MCF 10A (cell line): ENCODE measurements around the gene APOL1. TPM values are rescaled to one million over a fixed set of nuclear protein-coding genes. Genes with fewer than 3 reads are reported as not detected.
"Not testable (repeated sequence)": the region's sequence is repeated elsewhere in the genome, so short reads cannot be mapped to it uniquely, and the experiment has no call there.

Source experiments
- BruUV-seq: library from RNA; stranded (reverse); fragments of 400-500 nt; replicated peaks from 2 replicates; lab custom pipeline; 2021; lab: Mats Ljungman, UMichigan
- CTCF ChIA-PET: fragments of 300-600 bp; sonication (Branson Sonifier 250); formaldehyde crosslinking; extraction: SDS; loops from one replicate; lab custom pipeline; 2021; ENCODE audit warnings: antibody characterized with exemption, inconsistent platforms; lab: Yijun Ruan, JAX
- POLR2A ChIA-PET: fragments of 300-600, 350-650 bp; sonication (Branson Sonifier 250); formaldehyde crosslinking; extraction: SDS; loops from one replicate; lab custom pipeline; 2020; ENCODE audit warnings: antibody characterized with exemption, inconsistent platforms; lab: Yijun Ruan, JAX
- DNase-seq: peaks from one replicate; pipeline ENCODE4 v3.0.0-alpha.2; 2018; ENCODE audit not compliant: unreplicated experiment
- H3K27ac Mint-ChIP-seq: one replicate; pipeline ENCODE4 v1.8.0; 2022; ENCODE audit warnings: mild to moderate bottlenecking, low read depth, mixed read lengths; ENCODE audit not compliant: unreplicated experiment
- H3K27me3 Mint-ChIP-seq: one replicate; pipeline ENCODE4 v1.8.0; 2022; ENCODE audit warnings: mixed read lengths; ENCODE audit not compliant: insufficient read depth, unreplicated experiment
- H3K36me3 Mint-ChIP-seq: one replicate; pipeline ENCODE4 v1.8.0; 2022; ENCODE audit warnings: mild to moderate bottlenecking, moderate library complexity, mixed read lengths; ENCODE audit not compliant: insufficient read depth, unreplicated experiment
- H3K4me1 Mint-ChIP-seq: one replicate; pipeline ENCODE4 v1.8.0; 2022; ENCODE audit warnings: mixed read lengths; ENCODE audit not compliant: insufficient read depth, unreplicated experiment
- H3K4me3 Mint-ChIP-seq: one replicate; pipeline ENCODE4 v1.8.0; 2022; ENCODE audit warnings: mild to moderate bottlenecking, moderate library complexity, mixed read lengths; ENCODE audit not compliant: unreplicated experiment
- H3K9me3 Mint-ChIP-seq: one replicate; pipeline ENCODE4 v1.8.0; 2022; ENCODE audit warnings: mixed read lengths; ENCODE audit not compliant: unreplicated experiment
- CTCF ChIP-seq: fragments of 200-600 bp; IDR thresholded peaks from one replicate; pipeline ENCODE4 v1.8.0; 2022; ENCODE audit warnings: antibody characterized with exemption, mild to moderate bottlenecking; ENCODE audit not compliant: unreplicated experiment
- intact Hi-C: fragments of 100-400 bp; cut with micrococcal nuclease; formaldehyde crosslinking; loops from 2 replicates; pipeline ENCODE4 v1.14.1; 2022
- total RNA-seq: library from RNA; stranded (reverse); gene quantifications from 2 replicates; pipeline ENCODE4 v1.2.3, GENCODE V29; 2022

The APOL1 gene
- total RNA-seq, 1 experiment from 2014 or later = 0.14 TPM

GRCh38 chr22:36228944-36229343 is 24.0 kb upstream of the APOL1 start:
- Mint-ChIP-seq H3K27me3 (no peaks in the 10 kb centered on the region), H3K27ac (no peak overlapping the region), H3K36me3 (peaks cover 52% of the 10 kb centered on the region), H3K4me1 (no peaks in the 10 kb centered on the region), H3K4me3 (no peak overlapping the region), H3K9me3 (no peaks in the 10 kb centered on the region)
- CTCF ChIA-PET = interaction anchor here (2.6 kb wide), 1 partner anchor 11 kb away, joined by 15 read pairs; the partner anchor contains the start of gene APOL2
- intact Hi-C loops = no loop called here
- no peak for TF ChIP-seq CTCF
- BruUV-seq = no TSS peak
- POLR2A ChIA-PET = no interaction called here
- DNase-seq = no peak

- peaks cover 59% of the 10 kb centered on the region for H3K36me3 Mint-ChIP-seq
- BruUV-seq, H3K4me1 Mint-ChIP-seq, H3K4me3 Mint-ChIP-seq, intact Hi-C loops, H3K27me3 Mint-ChIP-seq, H3K9me3 Mint-ChIP-seq, H3K27ac Mint-ChIP-seq, POLR2A ChIA-PET, CTCF ChIA-PET, DNase-seq: not testable (repeated sequence)
Measured at GRCh38 chr22:36229649-36230048, 23.3 kb upstream of the APOL1 start.

GRCh38 chr22:36231051-36231450 is 21.9 kb upstream of the APOL1 start:
- DNase-seq, POLR2A ChIA-PET, intact Hi-C loops, H3K4me1 Mint-ChIP-seq, BruUV-seq, H3K4me3 Mint-ChIP-seq, H3K27ac Mint-ChIP-seq, H3K27me3 Mint-ChIP-seq: not testable (repeated sequence)
- CTCF ChIA-PET = interaction anchor here (0.7 kb wide), 1 partner anchor 836 kb away, joined by 3 read pairs; no protein-coding TSS in a partner anchor
- Mint-ChIP-seq H3K9me3 (peaks cover 10% of the 10 kb centered on the region), H3K36me3 (peaks cover 60% of the 10 kb centered on the region)

GRCh38 chr22:36232715-36233401 is 20.1 kb upstream of the APOL1 start:
- POLR2A ChIA-PET = no interaction called here
- peaks cover 64% of the 10 kb centered on the region for H3K36me3 Mint-ChIP-seq
- no peak overlapping the region for H3K27ac Mint-ChIP-seq
- H3K9me3 Mint-ChIP-seq = peaks cover 16% of the 10 kb centered on the region
- intact Hi-C loops = no loop called here
- H3K27me3 Mint-ChIP-seq = no peaks in the 10 kb centered on the region
- CTCF ChIA-PET = interaction anchor here (0.5 to 0.6 kb wide), 2 partner anchors 10 to 33 kb away, joined by 3 to 4 read pairs; no protein-coding TSS in a partner anchor
- BruUV-seq = no TSS peak
- no peak for TF ChIP-seq CTCF
- no peak for DNase-seq
- no peak overlapping the region for H3K4me3 Mint-ChIP-seq
- peaks cover 19% of the 10 kb centered on the region for H3K4me1 Mint-ChIP-seq

- no TSS peak for BruUV-seq
- POLR2A ChIA-PET = no interaction called here
Measured at GRCh38 chr22:36233796-36234195, 19.1 kb upstream of the APOL1 start.

More at GRCh38 chr22:36233796-36234195, 19.1 kb upstream of the APOL1 start:
- intact Hi-C loops = no loop called here
- Mint-ChIP-seq H3K9me3 (peaks cover 16% of the 10 kb centered on the region), H3K4me3 (no peak overlapping the region), H3K27ac (no peak overlapping the region), H3K36me3 (peaks cover 62% of the 10 kb centered on the region), H3K4me1 (peaks cover 28% of the 10 kb centered on the region), H3K27me3 (no peaks in the 10 kb centered on the region)
- no peak for TF ChIP-seq CTCF
- DNase-seq = no peak
- CTCF ChIA-PET = no interaction called here
